HTERT RPE-1 (cell line): ENCODE data around the gene PODXL.
"Not testable (repeated sequence)": the region's sequence is repeated elsewhere in the genome, so short reads cannot be mapped to it uniquely, and the experiment has no call there.

Experiments
- in situ Hi-C: fragments of 300-500 bp; cut with MboI; formaldehyde crosslinking; loops from 4 replicates; pipeline ENCODE4 v1.14.3; 2020; ENCODE audit warnings: low sequenced_read_pairs

Gene PODXL

DNA sequence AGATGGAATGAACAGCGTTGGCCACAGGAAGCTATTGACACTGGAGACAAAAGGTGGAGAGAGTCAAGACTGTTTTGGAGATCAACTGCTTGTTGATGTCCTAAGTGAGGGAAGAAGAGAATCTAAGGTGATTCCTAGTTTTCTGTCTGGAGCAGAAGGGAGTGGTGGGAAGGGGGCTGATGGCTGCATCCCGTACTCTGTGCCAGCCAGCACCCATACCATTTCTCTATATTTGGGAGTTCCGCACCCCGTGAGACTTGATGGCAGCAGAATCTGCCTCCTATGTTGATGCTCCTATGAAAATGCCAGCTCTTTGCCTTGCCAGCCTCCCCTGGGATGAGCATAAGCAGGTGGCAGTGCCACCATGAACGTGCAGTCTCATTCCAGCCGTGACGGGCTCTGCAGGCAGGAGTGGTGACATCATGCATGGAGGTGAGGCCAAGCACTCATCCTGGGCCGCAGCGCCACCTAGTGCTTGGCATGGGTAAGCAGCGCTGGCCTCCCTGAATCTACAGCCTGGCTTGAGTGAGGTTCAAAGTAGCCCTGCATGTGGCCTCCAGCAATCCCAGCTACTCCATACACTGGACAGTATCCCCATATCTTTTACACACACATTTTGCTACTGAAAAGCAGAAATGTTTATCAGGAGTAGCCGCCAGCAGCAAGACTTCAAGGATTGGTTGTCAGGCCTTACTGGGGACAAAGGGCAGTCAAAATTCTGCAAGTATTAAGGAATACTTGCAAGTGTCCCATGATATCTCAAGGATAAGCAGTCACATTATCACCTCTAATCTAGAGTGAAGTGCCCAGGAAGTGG is 43.0 kb downstream of the PODXL start:
- in situ Hi-C loops, result no loop called here

- in situ Hi-C loops, result no loop called here
Measured at GRCh38 chr7:131511774-131512535, 44.5 kb downstream of the PODXL start.

DNA sequence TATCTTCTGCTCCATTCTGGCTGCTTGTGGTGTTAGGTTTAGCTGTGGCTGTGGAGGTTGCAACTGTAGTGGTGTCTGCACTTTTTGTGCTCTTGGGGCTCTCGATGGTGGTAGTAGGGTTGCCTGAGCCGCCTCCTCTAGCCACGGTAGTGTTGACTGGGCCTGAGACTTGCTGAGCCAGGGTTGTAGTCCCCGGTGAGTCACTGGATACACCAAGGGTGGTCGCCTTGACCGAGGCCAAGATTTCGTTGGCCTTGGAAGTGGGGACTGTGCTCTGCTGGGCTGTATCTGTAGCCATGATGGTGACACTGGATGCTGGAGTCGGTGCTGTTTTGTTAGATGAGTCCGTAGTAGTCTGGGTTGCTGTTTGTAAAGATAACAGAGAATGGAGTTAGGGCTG is 45.4 kb downstream of the PODXL start:
- in situ Hi-C loops, result no loop called here

- in situ Hi-C loops, result no loop called here
Measured at GRCh38 chr7:131509781-131510180, 46.6 kb downstream of the PODXL start.

DNA sequence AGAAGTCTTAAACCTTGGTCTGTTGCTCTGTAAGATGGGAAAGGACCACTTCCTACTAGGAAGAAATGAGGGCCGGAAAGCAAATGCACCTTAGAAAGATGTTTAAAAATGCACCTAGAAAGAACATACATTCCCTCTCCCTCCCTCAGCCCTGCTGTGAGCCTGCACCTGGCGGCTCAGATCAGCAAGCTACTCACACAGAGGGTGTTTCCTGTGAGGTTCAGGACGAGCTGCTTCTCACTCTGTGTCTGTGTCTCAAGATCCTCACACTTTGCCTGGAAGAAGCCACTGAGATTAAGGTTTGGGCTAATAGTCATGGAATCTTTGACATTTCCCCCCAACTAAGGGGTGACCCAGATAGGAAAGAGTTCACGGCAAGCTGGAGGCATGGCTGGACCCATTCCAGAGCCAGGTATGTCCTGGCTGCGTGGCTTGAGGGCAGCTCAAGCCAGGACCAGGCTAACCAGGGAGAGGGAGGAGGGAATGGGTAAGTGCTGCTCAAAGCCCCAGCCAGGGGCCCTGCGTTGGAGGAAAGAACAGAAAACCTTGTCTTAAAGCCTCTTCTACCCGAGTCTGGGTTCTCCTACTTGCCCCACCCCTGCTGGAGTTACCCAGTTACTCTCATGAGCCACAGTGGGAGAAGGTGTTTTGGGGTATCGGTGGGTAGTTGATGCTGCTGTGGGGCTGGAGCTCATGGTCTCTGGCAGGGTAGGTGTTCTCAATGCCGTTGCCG is 47.5 kb downstream of the PODXL start:
- in situ Hi-C loops, result no loop called here

GRCh38 chr7:131507592-131508331 is 48.7 kb downstream of the PODXL start:
- in situ Hi-C loops, result no loop called here

GRCh38 chr7:131506597-131506996 is 49.8 kb downstream of the PODXL start:
- in situ Hi-C loops, result no loop called here

- in situ Hi-C loops, result no loop called here
Measured at GRCh38 chr7:131505636-131506557, 50.5 kb downstream of the PODXL start.

- in situ Hi-C loops, result not testable (repeated sequence)
Measured at GRCh38 chr7:131505037-131505620, 51.3 kb downstream of the PODXL start.

- in situ Hi-C loops, result no loop called here
Measured at GRCh38 chr7:131504157-131504899, 52.1 kb downstream of the PODXL start.

DNA sequence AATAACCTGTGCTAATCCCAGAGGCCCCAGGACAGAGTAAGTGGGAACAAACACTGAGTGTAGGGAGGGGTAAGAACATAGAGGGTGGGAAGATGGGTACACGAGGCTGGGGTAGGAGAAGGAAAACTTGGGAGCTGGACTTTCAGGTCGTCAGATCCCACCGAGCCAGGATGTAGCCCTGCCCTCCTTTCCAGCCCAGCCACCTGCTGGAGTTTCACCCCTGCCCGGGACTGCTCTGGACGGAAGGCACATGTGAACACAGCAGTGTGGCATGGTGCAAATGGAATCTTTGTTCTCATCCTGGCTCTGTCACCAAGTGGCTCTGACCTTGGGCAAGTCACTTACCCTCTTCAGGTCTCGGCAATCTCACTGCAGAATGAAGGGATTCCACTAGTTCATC is 52.8 kb downstream of the PODXL start:
- in situ Hi-C loops, result no loop called here

GRCh38 chr7:131502810-131503508 is 53.5 kb downstream of the PODXL start:
- in situ Hi-C loops, result no loop called here

DNA sequence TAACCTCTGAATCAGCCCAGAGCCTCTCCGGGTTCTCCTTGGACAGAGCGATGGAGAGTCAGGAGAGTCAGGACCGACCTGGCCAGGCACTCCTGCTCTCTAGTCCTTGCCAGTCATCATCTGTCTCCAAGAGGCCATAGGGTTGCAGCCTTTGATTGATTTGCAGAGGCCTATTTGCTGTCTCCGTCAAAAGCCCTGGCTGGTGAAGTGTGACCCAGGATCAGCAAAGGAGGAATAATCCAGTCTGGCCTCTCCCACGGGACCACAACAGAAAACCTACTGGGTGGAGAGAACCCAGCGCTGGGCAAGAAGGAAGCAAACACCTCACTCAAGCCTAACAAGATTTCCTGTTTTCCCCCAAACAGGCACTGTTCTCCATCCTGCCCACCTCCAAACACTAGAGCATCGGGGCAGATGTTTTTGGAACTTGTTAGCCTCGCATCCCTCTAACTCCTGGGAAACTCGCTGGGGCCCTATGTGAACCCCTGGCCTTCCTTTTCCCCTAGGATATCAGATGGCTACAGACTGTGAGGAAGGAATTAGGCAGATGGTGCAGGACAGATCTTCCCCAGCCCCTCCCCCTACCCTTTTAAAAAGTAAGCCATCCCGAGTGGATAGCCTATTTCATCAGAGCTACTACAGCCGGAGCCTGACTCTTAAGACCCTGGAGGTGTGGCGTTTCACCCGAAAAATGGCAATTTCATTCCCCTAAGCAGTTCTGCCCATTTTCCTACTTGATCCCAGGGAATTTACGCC is 54.3 kb downstream of the PODXL start:
- in situ Hi-C loops, result no loop called here

DNA sequence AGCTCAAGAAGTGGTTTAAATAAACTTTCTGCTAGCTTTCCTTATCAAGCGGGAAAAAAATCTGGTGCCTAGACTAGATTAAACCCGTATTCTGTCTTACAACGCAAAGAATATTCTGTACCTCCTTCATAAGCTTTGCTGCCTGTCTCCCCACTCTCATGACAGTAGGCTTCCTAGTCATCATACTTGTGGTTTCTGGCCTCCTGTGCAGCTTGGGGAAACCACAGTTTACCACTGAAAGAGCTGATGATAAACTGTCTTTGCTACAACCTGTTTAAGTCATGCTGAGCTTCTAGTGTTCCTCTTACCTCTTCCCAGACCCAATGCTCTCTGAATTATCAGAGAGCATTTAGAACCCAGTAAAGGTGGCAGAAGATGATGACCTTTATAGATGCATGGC is 55.0 kb downstream of the PODXL start:
- in situ Hi-C loops, result no loop called here

DNA sequence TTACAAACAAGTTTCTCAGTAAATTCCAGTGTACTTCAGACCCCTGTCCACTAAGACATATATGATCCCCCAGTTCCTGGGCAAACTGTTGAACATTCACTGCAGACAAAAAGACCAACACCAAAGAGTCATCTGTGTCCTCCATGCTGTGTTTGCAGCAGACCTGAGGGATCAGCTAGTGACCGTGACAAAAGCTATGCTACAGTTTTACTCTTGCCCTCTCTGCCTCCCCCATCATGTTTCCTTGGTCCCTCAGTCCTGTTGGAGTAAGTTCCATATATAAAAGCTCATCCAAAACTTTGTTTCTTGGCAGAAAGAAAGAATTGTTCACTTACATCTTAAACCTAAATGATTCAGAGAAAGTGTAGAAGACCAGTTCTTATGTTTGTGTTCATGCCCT is 56.1 kb downstream of the PODXL start:
- in situ Hi-C loops, result no loop called here

DNA sequence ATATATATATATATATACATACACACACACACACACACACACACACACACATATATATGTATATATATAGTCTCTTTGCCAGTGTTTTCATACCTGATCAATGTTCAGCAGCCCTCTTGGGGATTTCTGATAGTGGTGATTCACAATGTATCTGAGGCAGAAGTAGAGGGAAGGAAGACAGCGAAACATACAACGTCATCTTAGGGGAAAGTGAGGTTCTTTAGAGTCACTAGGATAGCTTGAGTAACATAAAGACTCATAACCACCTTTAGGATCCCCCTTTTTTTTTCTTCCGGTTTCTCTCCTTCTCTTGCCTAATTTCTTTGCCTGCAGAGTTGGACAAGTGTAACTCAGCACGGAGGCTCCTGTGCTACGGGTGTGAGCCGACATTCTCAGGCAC is 56.6 kb downstream of the PODXL start:
- in situ Hi-C loops, result no loop called here

DNA sequence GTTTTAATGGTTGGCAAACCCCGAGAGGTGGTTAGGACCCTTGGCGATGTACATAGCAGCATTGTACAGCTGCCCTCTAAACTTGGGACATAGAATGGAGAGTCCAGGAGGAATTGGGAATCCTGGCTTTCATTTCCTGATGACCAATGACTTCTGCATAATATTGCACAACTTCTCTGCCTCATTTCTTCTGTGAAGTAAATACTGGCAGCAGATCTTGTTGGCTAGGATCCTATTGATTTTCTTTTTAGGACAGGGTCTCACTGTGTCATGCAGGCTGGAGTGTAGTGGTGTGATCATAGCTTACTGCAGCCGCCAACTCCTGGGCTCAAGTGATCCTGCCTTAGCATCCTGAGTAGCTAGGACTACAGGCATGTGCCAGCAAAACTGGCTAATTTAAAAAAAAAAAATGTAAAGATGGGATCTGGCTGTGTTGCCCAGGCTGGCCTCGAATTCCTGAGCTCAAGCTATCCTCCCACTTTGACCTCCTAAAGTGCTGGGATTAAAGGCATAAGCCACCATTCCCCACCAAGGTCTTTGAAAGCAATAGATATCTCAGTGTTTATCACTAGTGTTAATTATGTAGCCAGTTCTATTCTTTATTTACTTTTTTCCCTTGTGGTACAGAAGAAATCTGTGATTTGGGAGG is 58.1 kb downstream of the PODXL start:
- in situ Hi-C loops, result no loop called here
